SU-DHL-6 (cell line): ENCODE measurements around the gene UBE2E1.

ENCODE experiments used
- EZH2phosphoT487 ChIP-seq: fragments of 200-600 bp; sonication (generic), shearing (Covaris generic); conservative IDR thresholded peaks from 2 replicates; pipeline ENCODE4 v1.6.1; 2018; ENCODE audit warnings: mild to moderate bottlenecking, antibody characterized with exemption, low read length, moderate library complexity, mixed read lengths
- TF ChIP-seq, protein P1 (sequence below): fragments of 200-600 bp; sonication (generic); IDR thresholded peaks from one replicate; pipeline ENCODE4 v1.5.1; 2017; ENCODE audit warnings: antibody characterized with exemption, mild to moderate bottlenecking, low read length, moderate library complexity; ENCODE audit not compliant: insufficient read depth, poor library complexity, severe bottlenecking

DNA sequence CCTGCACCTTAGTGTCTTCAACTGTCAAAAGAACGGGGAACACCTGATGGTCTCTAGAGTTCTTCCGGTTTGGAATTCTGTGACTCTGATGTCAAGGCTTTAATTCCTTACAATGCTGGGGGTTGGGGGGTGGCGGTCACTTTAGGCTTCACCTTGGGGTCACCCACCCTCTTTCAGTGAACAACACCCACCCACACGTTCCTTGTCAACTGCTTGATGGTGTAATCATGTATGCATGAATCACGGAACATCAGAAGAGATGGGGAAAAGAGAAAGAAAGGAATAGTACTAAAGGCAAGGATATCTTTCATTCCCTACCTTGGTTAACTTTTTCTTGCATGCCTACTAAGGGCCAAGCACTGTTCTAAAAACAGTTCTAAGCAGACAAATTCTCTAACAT lies 7.3 kb upstream of the UBE2E1 start:
- TF ChIP-seq, protein P1, sequence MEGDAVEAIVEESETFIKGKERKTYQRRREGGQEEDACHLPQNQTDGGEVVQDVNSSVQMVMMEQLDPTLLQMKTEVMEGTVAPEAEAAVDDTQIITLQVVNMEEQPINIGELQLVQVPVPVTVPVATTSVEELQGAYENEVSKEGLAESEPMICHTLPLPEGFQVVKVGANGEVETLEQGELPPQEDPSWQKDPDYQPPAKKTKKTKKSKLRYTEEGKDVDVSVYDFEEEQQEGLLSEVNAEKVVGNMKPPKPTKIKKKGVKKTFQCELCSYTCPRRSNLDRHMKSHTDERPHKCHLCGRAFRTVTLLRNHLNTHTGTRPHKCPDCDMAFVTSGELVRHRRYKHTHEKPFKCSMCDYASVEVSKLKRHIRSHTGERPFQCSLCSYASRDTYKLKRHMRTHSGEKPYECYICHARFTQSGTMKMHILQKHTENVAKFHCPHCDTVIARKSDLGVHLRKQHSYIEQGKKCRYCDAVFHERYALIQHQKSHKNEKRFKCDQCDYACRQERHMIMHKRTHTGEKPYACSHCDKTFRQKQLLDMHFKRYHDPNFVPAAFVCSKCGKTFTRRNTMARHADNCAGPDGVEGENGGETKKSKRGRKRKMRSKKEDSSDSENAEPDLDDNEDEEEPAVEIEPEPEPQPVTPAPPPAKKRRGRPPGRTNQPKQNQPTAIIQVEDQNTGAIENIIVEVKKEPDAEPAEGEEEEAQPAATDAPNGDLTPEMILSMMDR: no peak
- no peak for TF ChIP-seq EZH2phosphoT487
